GM23248 (cell line): ENCODE measurements around the gene PANK4. TPM values are rescaled to one million over a fixed set of nuclear protein-coding genes. Genes with fewer than 3 reads are reported as not detected.

Experiments
- DNase-seq: peaks from one replicate; pipeline ENCODE4 v3.0.0-alpha.2; 2015
- H2AFZ ChIP-seq: fragments of 200-600 bp; sonication (generic); 2 replicates; pipeline ENCODE4 v1.6.1; 2016; ENCODE audit warnings: antibody characterized with exemption
- H3F3A ChIP-seq: fragments of 200-600 bp; sonication (generic); 2 replicates; pipeline ENCODE4 v1.6.1; 2016; ENCODE audit warnings: mild to moderate bottlenecking, antibody characterized with exemption, mixed run types; ENCODE audit not compliant: insufficient read depth
- H3K27ac ChIP-seq: fragments of 200-600 bp; sonication (generic); 2 replicates; pipeline ENCODE4 v1.5.1; 2016; ENCODE audit warnings: mild to moderate bottlenecking
- H3K27me3 ChIP-seq: fragments of 200-600 bp; sonication (generic); replicated peaks from 2 replicates; pipeline ENCODE4 v1.6.1; 2016; ENCODE audit warnings: mild to moderate bottlenecking; ENCODE audit not compliant: insufficient read depth
- H3K36me3 ChIP-seq: fragments of 200-600 bp; sonication (generic); 2 replicates; pipeline ENCODE4 v1.6.1; 2016; ENCODE audit warnings: low read depth, mild to moderate bottlenecking
- H3K4me1 ChIP-seq: fragments of 200-600 bp; sonication (generic); 2 replicates; pipeline ENCODE4 v1.6.1; 2016; ENCODE audit warnings: mild to moderate bottlenecking; ENCODE audit not compliant: insufficient read depth
- H3K4me2 ChIP-seq: fragments of 200-600 bp; sonication (generic); one replicate; pipeline ENCODE4 v1.6.1; 2016; ENCODE audit warnings: mild to moderate bottlenecking; ENCODE audit not compliant: unreplicated experiment
- H3K4me3 ChIP-seq: fragments of 200-600 bp; sonication (generic); 2 replicates; pipeline ENCODE4 v1.5.1; 2016; ENCODE audit warnings: mild to moderate bottlenecking
- H3K79me2 ChIP-seq: fragments of 200-600 bp; sonication (generic); 2 replicates; pipeline ENCODE4 v1.6.1; 2016; ENCODE audit warnings: mild to moderate bottlenecking; ENCODE audit not compliant: insufficient read depth
- H3K9ac ChIP-seq: fragments of 200-600 bp; sonication (generic); 2 replicates; pipeline ENCODE4 v1.6.1; 2016; ENCODE audit warnings: mild to moderate bottlenecking
- H3K9me2 ChIP-seq: fragments of 200-600 bp; sonication (generic); 2 replicates; pipeline ENCODE4 v1.6.1; 2016; ENCODE audit warnings: mixed run types, mild to moderate bottlenecking, moderate library complexity; ENCODE audit not compliant: insufficient read depth
- H3K9me3 ChIP-seq: fragments of 200-600 bp; sonication (generic); one replicate; pipeline ENCODE4 v1.6.1; 2017; ENCODE audit warnings: low read depth
- H4K20me1 ChIP-seq: fragments of 200-600 bp; sonication (generic); 2 replicates; pipeline ENCODE4 v1.6.0; 2016; ENCODE audit not compliant: insufficient read depth
- EZH2 ChIP-seq: fragments of 200-600 bp; sonication (generic); IDR thresholded peaks from 2 replicates; pipeline ENCODE4 v1.6.1; 2018; ENCODE audit warnings: antibody characterized with exemption, mild to moderate bottlenecking; ENCODE audit not compliant: insufficient read depth, poor library complexity, severe bottlenecking
- EZH2phosphoT487 ChIP-seq: fragments of 200-600 bp; sonication (generic); IDR thresholded peaks from 2 replicates; pipeline ENCODE4 v1.6.1; 2018; ENCODE audit warnings: antibody characterized with exemption, moderate library complexity, mild to moderate bottlenecking, low read depth; ENCODE audit not compliant: insufficient read depth
- WGBS, 2 experiments: methylation state at CpG; one replicate each; pipeline ENCODE4 v1.1.6; 2015 to 2017; ENCODE audit warnings: low lambda C conversion rate in 2 of 2, low coverage in 1 of 2; ENCODE audit errors: missing lambda C conversion rate in 2 of 2; 5-methylcytosine and 5-hydroxymethylcytosine counted together
- in situ Hi-C: fragments of 300-500 bp; cut with MboI; formaldehyde crosslinking; loops from 2 replicates; pipeline ENCODE4 v1.15.0; 2020
- polyA plus RNA-seq: library from polyadenylated mRNA; unstranded; fragments of >200 nt; fragmentation: Nextera tagmentation; extraction: Ambion mirVana; gene quantifications from 2 replicates; pipeline ENCODE4 v1.2.1, GENCODE V29; 2016
- total RNA-seq: library from RNA; depleted of rRNA; stranded (reverse); fragments of >200 nt; shearing (Covaris generic); gene quantifications from 2 replicates; pipeline ENCODE4 v1.2.3, GENCODE V29; 2014

The PANK4 gene
- total and polyA plus RNA-seq, 2 experiments from 2014 or later = 15.5 to 29.7 TPM

GRCh38 chr1:2561898-2562895 is 35.8 kb upstream of the PANK4 start:
- H3K79me2 ChIP-seq = no peaks in the 10 kb centered on the region
- no peak overlapping the region for H3K4me2 ChIP-seq
- H3K36me3 ChIP-seq = no peaks in the 10 kb centered on the region
- H3K9me2 ChIP-seq = no peaks in the 10 kb centered on the region
- H2AFZ ChIP-seq = no peak overlapping the region
- H3K4me1 ChIP-seq = 0 out of 2 replicates have a peak, but pooled peaks cover under 1% of the 10 kb centered on the region
- H3K27ac ChIP-seq = no peak overlapping the region
- no peak overlapping the region for H3K4me3 ChIP-seq
- WGBS, 2 experiments = 80 to 82% methylated on average over 20 to 24 of the region's 24 CpGs
- H3K9ac ChIP-seq = no peak overlapping the region
- no peaks in the 10 kb centered on the region for H4K20me1 ChIP-seq
- no peaks in the 10 kb centered on the region for H3K9me3 ChIP-seq
- in situ Hi-C loops = no loop called here
- DNase-seq = peak; percentile 27
- no peak for TF ChIP-seq EZH2
- no peak for TF ChIP-seq EZH2phosphoT487
- H3F3A ChIP-seq = no peaks in the 10 kb centered on the region
- peaks cover 14% of the 10 kb centered on the region for H3K27me3 ChIP-seq

- H3K4me1 ChIP-seq = 0 out of 2 replicates have a peak, but pooled peaks cover 5% of the 10 kb centered on the region
- no peaks in the 10 kb centered on the region for H3K36me3 ChIP-seq
- H4K20me1 ChIP-seq = no peaks in the 10 kb centered on the region
- no peak overlapping the region for H2AFZ ChIP-seq
- no peak for TF ChIP-seq EZH2
- no peak for TF ChIP-seq EZH2phosphoT487
- H3K79me2 ChIP-seq = no peaks in the 10 kb centered on the region
- H3K9ac ChIP-seq = no peak overlapping the region
- no peaks in the 10 kb centered on the region for H3K9me2 ChIP-seq
- H3F3A ChIP-seq = no peaks in the 10 kb centered on the region
- WGBS, 2 experiments = 85 to 86% methylated on average over 11 of the region's 11 CpGs
- no peak overlapping the region for H3K4me2 ChIP-seq
- no peak for DNase-seq
- no peak overlapping the region for H3K27ac ChIP-seq
- H3K4me3 ChIP-seq = no peak overlapping the region
- peaks cover 12% of the 10 kb centered on the region for H3K27me3 ChIP-seq
- in situ Hi-C loops = no loop called here
- H3K9me3 ChIP-seq = no peaks in the 10 kb centered on the region
These were observed 35.0 kb upstream of the PANK4 start for GRCh38 chr1:2561446-2561845.

GRCh38 chr1:2560299-2561073 is 34.1 kb upstream of the PANK4 start:
- Histone ChIP-seq H3K9ac (no peak overlapping the region), H3K4me3 (no peak overlapping the region), H3K9me2 (no peaks in the 10 kb centered on the region), H3K27ac (no peak overlapping the region), H3K4me2 (no peak overlapping the region), H3F3A (no peaks in the 10 kb centered on the region), H3K4me1 (0 out of 2 replicates have a peak, but pooled peaks cover 5% of the 10 kb centered on the region), H4K20me1 (no peaks in the 10 kb centered on the region), H2AFZ (no peak overlapping the region), H3K36me3 (no peaks in the 10 kb centered on the region), H3K9me3 (no peaks in the 10 kb centered on the region), H3K27me3 (peaks cover 7% of the 10 kb centered on the region), H3K79me2 (no peaks in the 10 kb centered on the region)
- TF ChIP-seq EZH2 (no peak), EZH2phosphoT487 (no peak)
- 84 to 92% methylated on average over 13 to 14 of the region's 15 CpGs for WGBS, 2 experiments
- DNase-seq = no peak
- in situ Hi-C loops = no loop called here

- Histone ChIP-seq H3K27me3 (no peaks in the 10 kb centered on the region), H3K9me3 (no peaks in the 10 kb centered on the region), H3K4me3 (no peak overlapping the region), H4K20me1 (no peaks in the 10 kb centered on the region), H3K4me2 (no peak overlapping the region), H3K9me2 (no peaks in the 10 kb centered on the region), H3K9ac (no peak overlapping the region), H3K4me1 (0 out of 2 replicates have a peak, but pooled peaks cover 5% of the 10 kb centered on the region), H3K79me2 (no peaks in the 10 kb centered on the region), H3F3A (no peaks in the 10 kb centered on the region), H2AFZ (no peak overlapping the region), H3K36me3 (no peaks in the 10 kb centered on the region), H3K27ac (no peak overlapping the region)
- 83 to 86% methylated on average over 30 to 35 of the region's 35 CpGs for WGBS, 2 experiments
- DNase-seq = no peak
- in situ Hi-C loops = no loop called here
- TF ChIP-seq EZH2phosphoT487 (no peak), EZH2 (no peak)
These were observed 33.3 kb upstream of the PANK4 start for GRCh38 chr1:2559509-2560298.
